Measurements from ENCODE around the gene PNLIPRP2.

- no peak for TF ChIP-seq CTCF (IDR thresholded peaks at IDR 0.05; ENCODE audit: low read depth, low read length, poor library complexity, severe bottlenecking)
- no peak for TF ChIP-seq EZH2phosphoT487 (IDR thresholded peaks at IDR 0.05; ENCODE audit: borderline replicate concordance, low read length)
These were observed 6.1 kb downstream of the PNLIPRP2 start for GRCh38 chr10:116626815-116627214.

Data from DOHH2 (cell line).